ENCODE measurements around the gene DCP1A.

DNA sequence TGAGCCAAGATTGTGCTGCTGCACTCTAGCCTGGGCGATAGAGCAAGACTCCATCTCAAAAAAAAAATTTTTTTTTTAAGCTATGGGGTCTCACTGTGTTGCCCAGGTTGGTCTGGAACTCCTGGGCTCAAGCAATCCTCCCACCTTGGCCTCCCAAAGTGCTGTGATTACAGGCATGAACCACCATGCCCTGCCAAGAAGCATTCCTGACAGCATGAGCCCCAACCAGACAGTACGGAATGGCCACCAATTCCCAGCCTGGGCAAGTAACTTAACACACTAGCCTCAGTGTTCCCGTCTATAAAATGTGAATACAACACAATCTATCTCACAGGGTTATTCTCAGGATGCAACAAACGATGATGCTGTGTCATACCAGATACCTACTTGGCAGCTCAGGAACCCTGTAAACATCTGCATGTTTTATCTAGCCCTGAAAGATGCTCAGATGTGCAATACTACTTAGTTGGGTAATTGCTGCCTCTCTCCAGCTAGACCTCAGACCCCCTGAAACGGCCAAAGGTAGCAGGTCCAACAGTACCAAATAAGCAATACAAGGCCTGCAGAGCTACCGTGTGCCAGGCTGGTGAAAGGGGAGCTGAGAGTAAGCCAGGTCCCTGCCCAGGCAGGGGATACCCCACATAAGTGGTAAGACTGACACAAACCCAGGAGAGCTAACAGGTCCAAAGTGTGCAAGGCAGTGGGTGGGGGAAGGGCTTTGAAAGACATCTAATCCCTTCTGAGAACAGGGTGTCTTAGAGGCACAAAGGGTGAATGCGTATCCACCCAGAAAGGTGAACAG, 93.4 kb downstream of the DCP1A start:
- TF ChIP-seq CTCF (IDR thresholded peaks at IDR 0.05) (no peak), EP300 (IDR thresholded peaks at IDR 0.05) (no peak)

All from ovary (tissue), 3 donors.